K562 (cell line): ENCODE data around the gene AAMP. TPM values are rescaled to one million over a fixed set of nuclear protein-coding genes. Genes with fewer than 3 reads are reported as not detected.
A peak's percentile ranks its signal among the peaks of the same experiment; 100 is the strongest.

ENCODE experiments used
- ATF3 ChIP-seq, 2 experiments: fragments of 450-650 bp in 1 of 2; sonication (generic) in 1 of 2; formaldehyde crosslinking in 1 of 2; IDR thresholded peaks in 1 of 2; conservative IDR thresholded peaks in 1 of 2; 2 replicates each; pipeline versions ENCODE4 v1.6.1 to v1.8.1; 2016 to 2023; ENCODE audit warnings: mild to moderate bottlenecking in 2 of 2, moderate library complexity in 2 of 2, inconsistent platforms in 1 of 2, missing genetic modification reagents in 1 of 2
- CHD2 ChIP-seq: IDR thresholded peaks from 2 replicates; pipeline ENCODE4 v1.6.1; 2011; ENCODE audit warnings: low read depth, low read length
- EP400 ChIP-seq: fragments of 450-650 bp; IDR thresholded peaks from 2 replicates; pipeline ENCODE4 v1.6.1; 2017; ENCODE audit warnings: antibody characterized with exemption, mild to moderate bottlenecking, moderate library complexity
- ERF ChIP-seq: fragments of 450-650 bp; formaldehyde crosslinking; IDR thresholded peaks from 2 replicates; pipeline ENCODE4 v1.4.0; 2020; ENCODE audit warnings: mild to moderate bottlenecking, mixed read lengths
- FOXA3 ChIP-seq, 2 experiments: fragments of 450-650 bp in 1 of 2; sonication (generic) in 1 of 2; formaldehyde crosslinking; IDR thresholded peaks in 1 of 2; conservative IDR thresholded peaks in 1 of 2; 2 replicates each; pipeline versions ENCODE4 v1.4.0 to v1.8.0; 2020 to 2022; ENCODE audit warnings: mild to moderate bottlenecking in 2 of 2, missing genetic modification reagents in 1 of 2
- GTF3C2 ChIP-seq: IDR thresholded peaks from 3 replicates; pipeline ENCODE4 v1.6.1; 2011; ENCODE audit warnings: borderline replicate concordance, mild to moderate bottlenecking, moderate library complexity; ENCODE audit not compliant: insufficient read length; ENCODE audit errors: extremely low read depth
- ID3 ChIP-seq, 2 experiments: fragments of 250-450 bp in 1 of 2; fragments of 450-650 bp in 1 of 2; sonication (Bioruptor Pico) in 1 of 2; IDR thresholded peaks; 2 replicates each; pipeline versions ENCODE4 v1.6.1 to v1.8.0; 2016 to 2021; ENCODE audit warnings: mild to moderate bottlenecking in 2 of 2, moderate library complexity in 2 of 2, missing compliant biosample characterization in 1 of 2, missing genetic modification characterization in 1 of 2
- IRF1 ChIP-seq: sonication (generic); formaldehyde crosslinking; IDR thresholded peaks from 2 replicates; pipeline ENCODE4 v1.8.0; 2022; ENCODE audit warnings: missing genetic modification reagents, mild to moderate bottlenecking, borderline replicate concordance
- KAT7 ChIP-seq: sonication (generic); formaldehyde crosslinking; IDR thresholded peaks from 2 replicates; pipeline ENCODE4 v1.8.0; 2022; ENCODE audit warnings: missing genetic modification reagents, mild to moderate bottlenecking, borderline replicate concordance
- POLR3G ChIP-seq: IDR thresholded peaks from 2 replicates; pipeline ENCODE4 v1.6.1; 2011; ENCODE audit not compliant: insufficient read length, insufficient replicate concordance; ENCODE audit errors: extremely low read depth
- SPI1 ChIP-seq: IDR thresholded peaks from 2 replicates; pipeline ENCODE4 v1.6.1; 2011; ENCODE audit warnings: low read depth, low read length, control low read depth, borderline replicate concordance
- TBP ChIP-seq: optimal IDR thresholded peaks from 2 replicates; pipeline ENCODE3; 2011; ENCODE audit warnings: low read depth, low read length, improper control_type of control experiment
- TEAD1 ChIP-seq, 2 experiments: fragments of 450-650 bp in 1 of 2; sonication (generic) in 1 of 2; formaldehyde crosslinking; IDR thresholded peaks; 2 replicates each; pipeline versions ENCODE4 v1.4.0 to v1.8.0; 2020 to 2022; ENCODE audit warnings: mild to moderate bottlenecking in 2 of 2, missing genetic modification reagents in 1 of 2
- ZNF696 ChIP-seq: fragments of 250-450 bp; sonication (Bioruptor Pico); conservative IDR thresholded peaks from 2 replicates; pipeline ENCODE4 v1.4.0; 2020; ENCODE audit warnings: mild to moderate bottlenecking, moderate library complexity
- ZZZ3 ChIP-seq: fragments of 450-650 bp; IDR thresholded peaks from 2 replicates; pipeline ENCODE4 v1.6.1; 2016; ENCODE audit warnings: antibody characterized with exemption, mild to moderate bottlenecking, moderate library complexity
- polyA plus RNA-seq, 8 experiments: library from polyadenylated mRNA; depleted of rRNA in 4 of 8; stranded (reverse) in 5 of 8; unstranded in 3 of 8; fragments of >200 nt; fragmentation: Nextera tagmentation in 2 of 8; fragmentation: Illumina TruSeq in 1 of 8; extraction: Ambion mirVana in 2 of 8; extraction: Trizol in 1 of 8; gene quantifications; 2 replicates each; pipeline versions ENCODE4 v1.2.1 to v1.2.3, GENCODE V29; 2011 to 2014; ENCODE audit warnings: inconsistent platforms in 1 of 8, missing spikeins in 1 of 8
- total RNA-seq, 7 experiments: library from RNA; depleted of rRNA in 6 of 7; stranded (reverse); fragments of >200 nt in 6 of 7; fragmentation: Illumina TruSeq in 2 of 7; extraction: Trizol in 2 of 7; gene quantifications; 2 replicates each; pipeline versions ENCODE4 v1.2.1 to v1.2.3, GENCODE V29; 2011 to 2021; ENCODE audit warnings: low replicate concordance in 1 of 7
- TF ChIP-seq, protein P1 (sequence below): sonication (generic); formaldehyde crosslinking; IDR thresholded peaks from 2 replicates; pipeline ENCODE4 v1.8.1; 2023; ENCODE audit warnings: mild to moderate bottlenecking, missing genetic modification reagents

AAMP gene
- total and polyA plus RNA-seq, 9 of the 15 experiments (the other 6 are each of a cell fraction or from before 2014, with no cell fraction given): 5.7 to 197 (median 94.1) TPM

DNA sequence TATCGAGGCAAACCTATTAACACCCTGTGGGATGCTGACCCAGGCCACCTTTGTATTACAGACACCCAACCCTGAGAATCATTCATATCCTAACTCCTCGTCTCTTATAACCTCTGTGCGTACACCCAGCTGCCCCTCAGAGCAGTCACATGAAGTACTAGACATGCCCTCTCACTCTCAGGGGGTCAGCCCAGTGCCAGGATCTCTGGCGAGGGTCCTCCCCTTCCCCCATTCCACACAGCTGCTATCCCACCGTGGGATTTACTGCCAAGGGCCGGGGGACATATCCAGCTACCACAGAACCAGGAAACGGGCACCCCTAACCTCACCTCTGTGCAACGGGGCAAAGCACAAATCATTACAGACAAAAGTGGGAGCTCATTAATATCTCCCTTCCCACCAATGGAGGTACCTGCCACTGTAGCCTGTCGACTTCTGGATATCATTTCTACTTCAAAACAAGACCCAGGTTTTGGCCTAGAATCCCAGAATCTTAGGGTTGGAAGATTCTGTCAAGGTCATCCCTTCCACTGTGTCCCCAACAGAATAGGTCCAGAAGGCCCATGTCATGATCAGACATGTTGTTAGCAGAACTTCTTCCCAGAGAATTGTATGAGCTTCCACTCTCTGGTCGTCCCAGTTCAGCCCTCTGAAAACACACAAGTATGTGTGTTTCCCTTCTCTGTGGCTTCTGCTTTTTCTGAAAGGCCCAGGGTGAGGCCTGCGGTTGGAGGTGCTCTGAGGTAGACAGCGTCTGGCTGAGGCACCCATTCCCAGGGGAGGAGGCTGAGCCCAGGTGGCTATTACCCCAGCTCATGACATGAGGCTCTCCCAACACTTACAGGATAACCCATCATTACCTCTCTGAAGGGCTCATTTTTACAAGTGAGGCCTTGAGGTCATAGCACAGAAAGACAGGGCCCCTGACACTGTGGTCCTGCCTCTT, 20.7 kb upstream of the AAMP start (continued):
- TF ChIP-seq GTF3C2 (no peak), TEAD1 (CRISPR knock-in tag; IDR thresholded peaks at IDR 0.05) (no peak), SPI1 (peak; percentile 75; the same call in 1 of the 2 replicates), KAT7 (CRISPR knock-in tag) (0 out of 2 replicates have a peak, but pooled peaks have one; percentile 87), IRF1 (no peak), CHD2 (no peak), ZZZ3 (no peak), ID3 (CRISPR knock-in tag; IDR thresholded peaks at IDR 0.05) (no peak), ID3 (tag; IDR thresholded peaks at IDR 0.05) (no peak), POLR3G (no peak), TBP (peak; percentile 4), ERF (CRISPR knock-in tag) (no peak), ATF3 (IDR thresholded peaks at IDR 0.05) (no peak), ATF3 (CRISPR knock-in tag; conservative IDR thresholded peaks at IDR 0.05) (no peak), ZNF696 (CRISPR knock-in tag) (no peak), FOXA3 (CRISPR knock-in tag; conservative IDR thresholded peaks at IDR 0.05 in 1 of 2, IDR thresholded peaks at IDR 0.05 in 1 of 2) (no peak), EP400 (0 out of 2 replicates have a peak, but pooled peaks have one; percentile 11)
- TF ChIP-seq, protein P1, sequence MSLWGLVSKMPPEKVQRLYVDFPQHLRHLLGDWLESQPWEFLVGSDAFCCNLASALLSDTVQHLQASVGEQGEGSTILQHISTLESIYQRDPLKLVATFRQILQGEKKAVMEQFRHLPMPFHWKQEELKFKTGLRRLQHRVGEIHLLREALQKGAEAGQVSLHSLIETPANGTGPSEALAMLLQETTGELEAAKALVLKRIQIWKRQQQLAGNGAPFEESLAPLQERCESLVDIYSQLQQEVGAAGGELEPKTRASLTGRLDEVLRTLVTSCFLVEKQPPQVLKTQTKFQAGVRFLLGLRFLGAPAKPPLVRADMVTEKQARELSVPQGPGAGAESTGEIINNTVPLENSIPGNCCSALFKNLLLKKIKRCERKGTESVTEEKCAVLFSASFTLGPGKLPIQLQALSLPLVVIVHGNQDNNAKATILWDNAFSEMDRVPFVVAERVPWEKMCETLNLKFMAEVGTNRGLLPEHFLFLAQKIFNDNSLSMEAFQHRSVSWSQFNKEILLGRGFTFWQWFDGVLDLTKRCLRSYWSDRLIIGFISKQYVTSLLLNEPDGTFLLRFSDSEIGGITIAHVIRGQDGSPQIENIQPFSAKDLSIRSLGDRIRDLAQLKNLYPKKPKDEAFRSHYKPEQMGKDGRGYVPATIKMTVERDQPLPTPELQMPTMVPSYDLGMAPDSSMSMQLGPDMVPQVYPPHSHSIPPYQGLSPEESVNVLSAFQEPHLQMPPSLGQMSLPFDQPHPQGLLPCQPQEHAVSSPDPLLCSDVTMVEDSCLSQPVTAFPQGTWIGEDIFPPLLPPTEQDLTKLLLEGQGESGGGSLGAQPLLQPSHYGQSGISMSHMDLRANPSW (CRISPR knock-in tag): no peak
